Uterus (tissue), 2 donors: ENCODE measurements around the gene HDAC5.
"Not testable (repeated sequence)": the region's sequence is repeated elsewhere in the genome, so short reads cannot be mapped to it uniquely, and the experiment has no call there.

ENCODE experiments used
- CTCF ChIP-seq, 4 experiments: fragments of 200-600 bp in 2 of 4; fragments of 450-650 bp in 2 of 4; sonication (generic) in 2 of 4; IDR thresholded peaks; one replicate each; pipeline ENCODE4 v1.5.1; 2016 to 2019; ENCODE audit warnings: antibody characterized with exemption in 4 of 4, mild to moderate bottlenecking in 2 of 4, moderate library complexity in 1 of 4
- POLR2A ChIP-seq, 2 donors: fragments of 450-650 bp; IDR thresholded peaks; one replicate each; pipeline ENCODE4 v1.6.1; 2016; ENCODE audit warnings: antibody characterized with exemption in 2 of 2, mild to moderate bottlenecking in 1 of 2, moderate library complexity in 1 of 2

DNA sequence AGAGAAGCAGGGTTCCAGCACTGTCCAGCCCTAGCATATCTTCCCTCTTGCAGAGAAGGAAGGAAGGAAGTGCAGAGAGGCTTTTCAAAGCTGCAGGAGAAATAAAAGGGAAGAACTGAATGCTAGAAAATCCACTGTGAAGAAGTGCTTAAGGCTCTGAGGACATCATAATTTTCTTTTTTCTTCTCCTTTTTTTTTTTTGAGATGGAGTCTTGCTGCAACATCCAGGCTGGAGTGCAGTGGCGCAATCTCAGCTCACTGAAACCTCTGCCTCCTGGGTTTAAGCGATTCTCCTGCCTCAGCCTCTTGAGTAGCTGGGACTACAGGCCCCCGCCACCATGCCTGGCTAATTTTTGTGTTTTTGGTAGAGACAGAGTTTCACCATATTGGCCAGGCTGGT lies 25.6 kb upstream of the HDAC5 start:
- TF ChIP-seq CTCF, POLR2A (IDR thresholded peaks at IDR 0.05): not testable (repeated sequence)
